ENCODE data around the gene DNAJC5. TPM values are rescaled to one million over a fixed set of nuclear protein-coding genes. Genes with fewer than 3 reads are reported as not detected.

DNAJC5 gene
- total and polyA plus RNA-seq, 2 experiments from 2014 or later = 22.4 to 68.0 TPM

DNA sequence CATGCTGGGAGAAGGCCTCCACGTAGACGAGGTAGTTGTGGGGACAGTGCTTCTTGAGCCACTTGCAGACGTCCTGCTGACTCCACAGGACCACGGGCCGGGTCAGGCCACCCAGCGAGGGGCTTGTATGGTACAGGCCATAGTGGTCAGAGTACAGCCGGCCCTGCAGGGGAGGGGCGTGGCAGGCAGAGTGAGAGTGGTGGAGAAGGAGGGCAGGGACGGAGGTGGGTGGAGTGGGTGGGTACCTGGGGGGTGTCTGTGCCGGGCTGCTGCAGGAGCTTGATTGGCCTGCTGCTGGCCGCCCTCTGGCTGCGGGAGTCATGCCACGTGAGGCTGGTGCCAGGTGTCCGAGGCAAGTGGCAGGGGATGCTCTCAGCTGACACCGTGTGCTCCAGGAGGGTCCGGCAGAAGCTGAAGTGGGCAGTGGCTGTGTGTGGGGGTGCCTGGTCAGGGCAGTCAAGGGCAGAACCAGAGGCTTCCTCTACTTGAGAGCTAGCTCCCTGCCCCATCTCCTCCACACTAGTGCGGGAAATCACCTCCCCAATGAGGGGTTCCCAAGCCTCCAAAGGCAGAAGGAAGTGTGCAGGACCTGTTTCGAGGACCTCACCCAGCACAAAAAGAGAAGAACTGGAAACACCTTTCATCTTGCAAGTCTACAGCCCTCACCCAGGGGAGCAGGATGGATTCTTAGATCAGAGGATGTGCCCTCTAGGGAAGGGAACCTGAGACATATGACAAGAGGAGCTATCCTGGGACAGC lies 82.2 kb downstream of the DNAJC5 start:
- no peak for DNase-seq
- no peaks in the 10 kb centered on the region for H3K9me2 ChIP-seq (ENCODE audit: insufficient read depth)
- peaks cover 8% of the 10 kb centered on the region for H3F3A ChIP-seq (ENCODE audit: insufficient read depth)
- H3K79me2 ChIP-seq (ENCODE audit: insufficient read depth) = peaks cover 10% of the 10 kb centered on the region
- no peak overlapping the region for H2AFZ ChIP-seq
- H4K20me1 ChIP-seq (ENCODE audit: insufficient read depth) = no peaks in the 10 kb centered on the region
- in situ Hi-C loops (cut with MboI) = no loop called here
- WGBS, 2 experiments (ENCODE audit: low coverage in 1 of 2, low lambda C conversion rate in 2 of 2, missing lambda C conversion rate in 2 of 2) = 89% methylated on average over 13 to 18 of the region's 18 CpGs
- no peaks in the 10 kb centered on the region for H3K36me3 ChIP-seq (ENCODE audit: low read depth)
- TF ChIP-seq EZH2 (IDR thresholded peaks at IDR 0.05; ENCODE audit: insufficient read depth, poor library complexity, severe bottlenecking) (no peak), EZH2phosphoT487 (IDR thresholded peaks at IDR 0.05; ENCODE audit: insufficient read depth, low read depth) (no peak)
- H3K9ac ChIP-seq = no peak overlapping the region
- no peaks in the 10 kb centered on the region for H3K27me3 ChIP-seq (replicated peaks; ENCODE audit: insufficient read depth)
- H3K4me3 ChIP-seq = no peak overlapping the region
- peaks cover 9% of the 10 kb centered on the region for H3K4me1 ChIP-seq (ENCODE audit: insufficient read depth)
- H3K27ac ChIP-seq = no peak overlapping the region
- no peaks in the 10 kb centered on the region for H3K9me3 ChIP-seq (ENCODE audit: low read depth)
- no peak overlapping the region for H3K4me2 ChIP-seq (ENCODE audit: unreplicated experiment)

DNA sequence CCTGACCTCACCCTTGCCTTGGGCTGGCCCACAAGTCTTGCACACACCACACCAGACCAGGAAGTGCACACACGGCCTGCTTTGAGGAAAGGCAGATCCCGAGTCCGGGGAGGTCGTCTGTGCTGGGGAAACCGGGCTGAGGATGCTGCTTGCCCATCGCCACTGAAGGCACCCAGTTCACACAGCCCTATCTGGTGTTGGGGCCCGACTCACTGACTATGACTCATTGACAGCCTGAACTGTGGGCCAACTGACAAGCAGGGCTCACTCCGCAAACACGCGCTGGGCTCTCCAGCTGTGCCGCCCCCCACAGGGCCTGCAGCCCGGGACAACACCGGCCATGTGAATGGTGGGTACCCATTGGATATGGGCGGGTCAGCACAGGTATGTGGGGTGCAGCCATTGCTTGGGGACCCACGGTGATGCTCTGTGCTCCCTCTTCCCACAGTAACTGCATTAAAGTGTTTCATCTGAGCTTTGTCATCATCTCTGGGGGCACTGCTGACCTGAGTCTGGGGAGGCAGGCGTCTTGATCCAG lies 82.9 kb downstream of the DNAJC5 start:
- Histone ChIP-seq H3K9ac (no peak overlapping the region), H4K20me1 (ENCODE audit: insufficient read depth) (no peaks in the 10 kb centered on the region), H3K36me3 (ENCODE audit: low read depth) (no peaks in the 10 kb centered on the region), H3K4me3 (no peak overlapping the region), H3K9me2 (ENCODE audit: insufficient read depth) (no peaks in the 10 kb centered on the region), H2AFZ (no peak overlapping the region), H3F3A (ENCODE audit: insufficient read depth) (peaks cover 8% of the 10 kb centered on the region), H3K27ac (no peak overlapping the region), H3K27me3 (replicated peaks; ENCODE audit: insufficient read depth) (no peaks in the 10 kb centered on the region), H3K79me2 (ENCODE audit: insufficient read depth) (peaks cover 17% of the 10 kb centered on the region), H3K4me2 (ENCODE audit: unreplicated experiment) (no peak overlapping the region), H3K9me3 (ENCODE audit: low read depth) (no peaks in the 10 kb centered on the region), H3K4me1 (ENCODE audit: insufficient read depth) (peaks cover 14% of the 10 kb centered on the region)
- TF ChIP-seq EZH2 (IDR thresholded peaks at IDR 0.05; ENCODE audit: insufficient read depth, poor library complexity, severe bottlenecking) = no peak
- TF ChIP-seq EZH2phosphoT487 (IDR thresholded peaks at IDR 0.05; ENCODE audit: insufficient read depth, low read depth) = no peak
- WGBS, 2 experiments (ENCODE audit: low coverage in 1 of 2, low lambda C conversion rate in 2 of 2, missing lambda C conversion rate in 2 of 2) = 63 to 68% methylated on average over 16 of the region's 16 CpGs
- peak; percentile 64 for DNase-seq
- in situ Hi-C loops (cut with MboI) = no loop called here

DNA sequence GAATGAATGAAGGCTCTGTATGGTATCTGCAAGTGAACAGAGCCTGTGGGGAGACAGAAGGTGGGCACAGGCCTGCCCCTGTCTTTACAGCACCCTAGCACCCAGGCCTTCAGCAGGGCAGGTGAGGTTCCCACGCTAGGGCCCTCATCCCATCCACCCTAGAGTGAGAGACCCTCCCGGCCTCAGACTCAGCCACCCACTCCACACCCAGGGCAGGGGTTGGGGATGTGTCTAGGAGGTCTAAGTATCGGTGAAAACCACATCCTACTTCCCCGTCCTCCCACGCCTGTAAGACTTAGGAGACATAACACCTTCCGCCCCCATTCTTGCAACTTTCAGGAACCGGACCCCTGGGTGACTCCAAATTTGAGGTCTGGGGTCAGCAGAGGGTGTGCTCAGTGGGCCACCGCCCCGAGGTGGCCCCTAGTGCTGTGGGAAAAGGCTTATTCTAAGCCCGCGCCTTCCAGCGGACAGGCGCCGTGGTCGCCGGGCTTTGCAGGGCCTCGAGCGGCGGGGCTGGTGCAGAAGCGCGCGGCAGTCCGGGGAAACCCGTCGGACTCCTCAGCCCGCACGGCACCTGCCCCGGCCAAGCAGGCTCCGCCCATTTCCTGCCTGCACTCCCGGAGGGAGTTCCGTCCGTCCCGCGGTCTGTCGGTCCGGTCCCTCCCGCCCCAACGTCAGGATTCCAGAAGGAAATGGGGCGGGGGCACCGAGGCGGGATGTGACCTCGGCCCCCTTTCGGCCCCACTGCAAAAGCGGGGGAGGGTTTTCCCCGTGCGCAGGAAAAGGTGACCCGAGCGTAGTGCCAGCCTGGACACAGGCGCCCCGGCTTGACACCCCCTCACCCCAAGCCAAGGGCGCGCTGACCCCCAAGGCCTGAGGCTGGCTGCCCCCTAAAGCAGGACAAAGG lies 83.6 kb downstream of the DNAJC5 start:
- DNase-seq = peak; percentile 45

DNA sequence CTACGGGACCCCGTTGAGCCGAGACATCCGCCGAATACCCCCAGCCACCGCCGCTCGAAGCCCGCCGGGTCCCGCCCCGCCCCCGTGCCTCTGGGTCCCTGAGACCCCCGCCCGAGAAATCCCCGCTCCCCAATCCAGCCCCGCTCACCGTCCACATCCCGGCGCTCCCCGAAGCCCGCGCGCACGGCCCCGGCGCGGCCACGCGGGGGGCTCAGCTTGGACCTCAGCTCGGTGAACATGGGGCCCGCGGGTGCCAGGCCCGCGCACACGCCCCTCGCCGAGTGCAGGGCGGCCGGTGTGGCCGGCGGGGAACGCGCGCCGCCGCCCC lies 84.3 kb downstream of the DNAJC5 start:
- peaks cover 31% of the 10 kb centered on the region for H3K79me2 ChIP-seq (ENCODE audit: insufficient read depth)
- no peaks in the 10 kb centered on the region for H3F3A ChIP-seq (ENCODE audit: insufficient read depth)
- H3K9me3 ChIP-seq (ENCODE audit: low read depth) = no peaks in the 10 kb centered on the region
- peak overlapping the region; percentile 56 for H3K4me3 ChIP-seq
- no peak for DNase-seq
- in situ Hi-C loops (cut with MboI) = no loop called here
- H4K20me1 ChIP-seq (ENCODE audit: insufficient read depth) = no peaks in the 10 kb centered on the region
- peaks cover 6% of the 10 kb centered on the region; the same call in 1 of the 2 replicates for H3K36me3 ChIP-seq (ENCODE audit: low read depth)
- WGBS, 2 experiments (ENCODE audit: low coverage in 1 of 2, low lambda C conversion rate in 2 of 2, missing lambda C conversion rate in 2 of 2) = 2 to 3% methylated on average over 7 to 18 of the region's 47 CpGs
- peak overlapping the region; percentile 74 for H3K4me2 ChIP-seq (ENCODE audit: unreplicated experiment)
- peak overlapping the region; percentile 79 for H2AFZ ChIP-seq
- TF ChIP-seq EZH2 (IDR thresholded peaks at IDR 0.05; ENCODE audit: insufficient read depth, poor library complexity, severe bottlenecking) (no peak), EZH2phosphoT487 (IDR thresholded peaks at IDR 0.05; ENCODE audit: insufficient read depth, low read depth) (no peak)
- H3K9ac ChIP-seq = no peak overlapping the region
- no peaks in the 10 kb centered on the region for H3K9me2 ChIP-seq (ENCODE audit: insufficient read depth)
- H3K27me3 ChIP-seq (replicated peaks; ENCODE audit: insufficient read depth) = no peaks in the 10 kb centered on the region
- H3K4me1 ChIP-seq (ENCODE audit: insufficient read depth) = peaks cover 14% of the 10 kb centered on the region
- H3K27ac ChIP-seq = no peak overlapping the region

More for the DNA sequence above, 83.6 kb downstream of the DNAJC5 start:
- H3K9me2 ChIP-seq (ENCODE audit: insufficient read depth) = no peaks in the 10 kb centered on the region
- in situ Hi-C loops (cut with MboI) = no loop called here
- H3K27me3 ChIP-seq (replicated peaks; ENCODE audit: insufficient read depth) = no peaks in the 10 kb centered on the region
- peaks cover 24% of the 10 kb centered on the region for H3K79me2 ChIP-seq (ENCODE audit: insufficient read depth)
- peak overlapping the region; percentile 74 for H3K4me2 ChIP-seq (ENCODE audit: unreplicated experiment)
- no peaks in the 10 kb centered on the region for H3K9me3 ChIP-seq (ENCODE audit: low read depth)
- H3F3A ChIP-seq (ENCODE audit: insufficient read depth) = peaks cover under 1% of the 10 kb centered on the region; the same call in 1 of the 2 replicates
- H3K27ac ChIP-seq = no peak overlapping the region
- TF ChIP-seq EZH2 (IDR thresholded peaks at IDR 0.05; ENCODE audit: insufficient read depth, poor library complexity, severe bottlenecking) (no peak), EZH2phosphoT487 (IDR thresholded peaks at IDR 0.05; ENCODE audit: insufficient read depth, low read depth) (no peak)
- peaks cover 14% of the 10 kb centered on the region for H3K4me1 ChIP-seq (ENCODE audit: insufficient read depth)
- no peaks in the 10 kb centered on the region; the same call in 1 of the 2 replicates for H3K36me3 ChIP-seq (ENCODE audit: low read depth)
- H4K20me1 ChIP-seq (ENCODE audit: insufficient read depth) = no peaks in the 10 kb centered on the region
- WGBS, 2 experiments (ENCODE audit: low coverage in 1 of 2, low lambda C conversion rate in 2 of 2, missing lambda C conversion rate in 2 of 2) = 33 to 59% methylated on average over 12 to 51 of the region's 52 CpGs
- peak overlapping the region; percentile 79 for H2AFZ ChIP-seq
- H3K9ac ChIP-seq = no peak overlapping the region
- H3K4me3 ChIP-seq = peak overlapping the region; percentile 56

Measured in GM23248 (cell line).